D721Med (cell line): ENCODE data around the gene GNRHR.
"Not testable (repeated sequence)": the region's sequence is repeated elsewhere in the genome, so short reads cannot be mapped to it uniquely, and the experiment has no call there.

Experiments
- DNase-seq: peaks from one replicate; pipeline ENCODE4 v3.0.0; 2011; ENCODE audit warnings: low spot score; ENCODE audit not compliant: insufficient read length
- FAIRE-seq: peaks from 2 replicates; lab custom pipeline; 2011; peaks lifted over from hg19 to GRCh38; lab: Jason Lieb, UNC
- CTCF ChIP-seq: IDR thresholded peaks from 2 replicates; pipeline ENCODE4 v1.5.1; 2012; ENCODE audit warnings: mild to moderate bottlenecking, control low read depth; ENCODE audit not compliant: insufficient read depth; ENCODE audit errors: missing control alignments

The GNRHR gene

DNA sequence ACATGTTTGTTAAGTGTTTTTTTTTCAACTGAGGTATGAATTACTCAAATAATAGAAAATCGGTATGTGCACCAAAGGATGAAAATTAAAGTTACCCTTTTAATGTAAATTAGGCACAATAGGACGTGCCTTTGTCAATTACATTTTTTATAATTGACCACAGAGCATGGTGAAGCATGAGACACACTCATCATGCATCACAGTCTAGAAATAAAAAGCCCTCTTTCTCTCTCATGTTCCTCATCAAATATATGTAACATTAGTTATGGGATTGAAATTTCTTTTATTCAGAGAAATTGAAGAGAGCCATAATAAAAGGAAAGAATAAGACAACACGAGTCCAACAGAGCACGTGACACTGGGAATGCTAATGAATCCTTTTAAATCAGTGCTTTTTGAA is 3.5 kb downstream of the GNRHR start:
- DNase-seq (no peak), FAIRE-seq (no peak)
- TF ChIP-seq CTCF = no peak

DNA sequence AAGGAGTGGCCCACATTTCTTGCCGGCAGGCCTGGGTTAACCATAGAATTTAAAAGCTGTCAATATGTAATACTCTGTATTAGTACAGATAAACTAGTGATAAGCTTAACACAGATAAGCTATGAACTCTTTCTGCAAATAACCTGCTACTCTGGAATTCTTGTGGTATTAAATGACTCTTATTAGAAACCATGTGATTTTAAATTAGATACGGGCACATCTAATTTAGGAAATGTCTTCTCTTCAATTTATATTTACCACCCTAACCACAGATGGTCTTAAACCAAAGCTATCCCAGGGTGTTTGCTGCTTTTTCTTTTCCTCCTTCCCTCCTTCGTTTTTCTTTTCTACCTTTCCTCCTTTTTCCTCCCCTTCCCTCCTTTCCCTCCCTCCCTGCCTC is 4.9 kb downstream of the GNRHR start:
- TF ChIP-seq CTCF = no peak
- no peak for DNase-seq
- no peak for FAIRE-seq

GRCh38 chr4:67746797-67747495 is 7.2 kb downstream of the GNRHR start:
- DNase-seq (no peak), FAIRE-seq (no peak)
- TF ChIP-seq CTCF = peak; percentile 49

DNA sequence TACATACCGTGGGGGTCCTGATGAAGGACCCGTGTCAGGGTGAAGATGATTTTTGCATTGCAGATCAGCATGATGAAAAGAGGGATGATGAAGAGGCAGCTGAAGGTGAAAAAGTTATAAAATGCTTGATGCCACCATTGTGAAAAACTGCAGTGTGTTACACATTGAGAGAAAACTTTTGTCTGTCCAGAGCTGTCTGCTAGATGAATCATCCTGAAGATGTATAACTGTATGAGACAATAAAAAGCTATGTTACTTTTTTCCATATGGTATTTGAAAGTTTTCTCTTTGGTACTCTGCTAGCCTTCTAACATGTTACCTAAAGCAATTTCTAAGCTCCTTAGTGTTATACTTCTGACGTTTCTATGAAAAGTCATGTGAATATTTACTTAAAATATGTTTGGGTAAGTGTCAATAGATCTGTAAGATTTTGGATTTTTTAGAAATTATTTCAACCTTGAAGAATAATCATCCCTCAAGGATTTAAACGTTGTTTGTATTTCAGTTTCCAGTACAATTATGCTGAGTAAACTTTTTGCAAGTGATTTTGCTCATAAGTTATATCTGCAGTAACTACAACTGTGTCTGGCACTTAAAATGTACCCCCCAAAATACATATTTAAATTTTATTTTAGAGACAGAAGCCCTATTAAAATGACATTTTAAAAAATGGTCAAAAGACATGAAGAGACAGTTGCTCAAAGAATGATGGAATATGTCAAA is 9.5 kb downstream of the GNRHR start:
- FAIRE-seq (no peak), DNase-seq (no peak)
- TF ChIP-seq CTCF = no peak

DNA sequence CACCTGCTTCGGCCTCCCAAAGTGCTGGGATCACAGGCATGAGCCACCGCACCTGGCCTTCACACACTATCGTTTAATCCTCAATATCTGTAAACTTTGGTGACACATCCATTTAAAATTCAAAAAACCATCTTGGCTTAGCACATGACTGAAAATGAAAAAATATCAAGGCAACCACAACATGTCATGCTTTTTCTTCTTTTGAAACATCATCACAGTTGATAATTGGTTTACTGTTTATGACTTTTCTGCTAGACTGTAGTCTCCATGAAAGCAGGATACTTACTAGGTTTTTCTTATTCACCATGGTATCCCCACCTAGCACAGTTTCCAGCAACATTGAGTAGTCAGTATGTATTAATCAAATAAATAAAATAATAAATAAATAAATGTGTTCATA is 11.0 kb downstream of the GNRHR start:
- no peak for TF ChIP-seq CTCF
- no peak for DNase-seq
- FAIRE-seq = no peak

DNA sequence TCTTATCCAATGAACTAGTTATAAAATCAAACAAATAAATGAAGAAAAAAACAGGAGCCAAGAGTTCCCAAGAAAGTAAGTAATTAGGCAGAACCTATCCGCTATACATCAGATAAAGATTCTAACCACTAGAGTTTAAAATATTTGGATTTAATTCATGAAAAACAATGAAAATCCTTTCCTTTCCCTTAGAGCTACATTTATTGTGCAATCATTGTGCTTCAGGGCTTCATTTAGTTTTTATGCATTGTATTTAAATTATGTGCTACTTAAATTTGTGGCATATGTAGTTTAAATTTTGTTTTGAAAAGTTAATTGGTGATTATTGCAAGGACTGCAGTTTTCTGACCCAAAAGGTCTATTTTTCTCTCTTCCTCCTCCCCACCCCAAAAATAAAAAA is 17.9 kb downstream of the GNRHR start:
- no peak for FAIRE-seq
- no peak for DNase-seq
- no peak for TF ChIP-seq CTCF

DNA sequence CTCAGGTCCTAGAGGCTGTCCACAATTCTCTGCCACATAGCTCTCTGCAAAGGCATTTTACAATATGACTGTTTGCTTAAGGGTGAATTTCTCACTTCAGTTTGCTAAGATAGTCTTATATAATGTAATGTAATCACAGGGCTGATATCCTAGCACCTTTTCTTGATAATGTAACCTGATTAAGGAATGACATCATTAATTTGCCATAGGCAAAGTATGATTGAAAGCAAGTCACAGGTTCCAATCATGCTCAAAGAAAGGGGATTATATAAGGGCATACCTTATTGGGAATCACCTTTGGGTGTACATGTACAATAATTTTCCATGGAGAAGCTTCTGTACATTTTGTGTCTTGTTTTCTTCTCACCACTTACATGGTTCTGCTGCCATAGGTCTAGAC is 18.9 kb downstream of the GNRHR start:
- DNase-seq = no peak
- no peak for TF ChIP-seq CTCF
- FAIRE-seq = no peak

- not testable (repeated sequence) for FAIRE-seq
Observed at GRCh38 chr4:67730511-67730910, 23.7 kb downstream of the GNRHR start.

More at GRCh38 chr4:67730511-67730910, 23.7 kb downstream of the GNRHR start:
- DNase-seq = not testable (repeated sequence)
